ENCODE measurements around the gene NEIL1.

- TF ChIP-seq CTCF (IDR thresholded peaks at IDR 0.05) (no peak), POLR2AphosphoS5 (IDR thresholded peaks at IDR 0.05) (no peak), POLR2A (IDR thresholded peaks at IDR 0.05) (no peak)
These were observed 18.1 kb upstream of the NEIL1 start for GRCh38 chr15:75328493-75329314.

Measured in breast epithelium (tissue), 3 donors.